Measurements from ENCODE around the gene DUSP18.
A peak's percentile ranks its signal among the peaks of the same experiment; 100 is the strongest.
"Not testable (repeated sequence)": the region's sequence is repeated elsewhere in the genome, so short reads cannot be mapped to it uniquely, and the experiment has no call there.

DUSP18 gene

GRCh38 chr22:30667494-30668385, at the start of gene DUSP18:
TSS of gene DUSP18 (minus strand) at chr22:30667875. CDS start at chr22:30664003, 3,872 bp downstream.
- DNase-seq = peak; percentile 2

DNA sequence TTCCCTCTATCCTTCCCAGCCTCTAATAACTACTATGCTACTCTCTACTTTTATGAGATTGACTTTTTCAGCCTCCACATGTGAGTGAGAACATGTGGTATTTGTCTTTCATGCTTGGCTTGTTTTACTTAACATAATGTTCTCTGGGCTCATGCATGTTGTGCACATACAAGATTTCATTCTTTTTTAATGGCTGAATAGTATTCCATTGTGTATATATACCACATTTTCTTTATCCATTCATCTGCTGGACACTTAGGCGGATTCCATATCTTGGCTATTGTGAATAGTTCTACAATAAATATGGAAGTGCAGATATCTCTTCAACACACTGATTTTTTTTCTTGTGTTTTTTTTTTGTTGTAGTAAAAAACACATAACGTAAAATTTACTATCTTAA, 46.4 kb upstream of the DUSP18 start:
- no peak for DNase-seq

DNA sequence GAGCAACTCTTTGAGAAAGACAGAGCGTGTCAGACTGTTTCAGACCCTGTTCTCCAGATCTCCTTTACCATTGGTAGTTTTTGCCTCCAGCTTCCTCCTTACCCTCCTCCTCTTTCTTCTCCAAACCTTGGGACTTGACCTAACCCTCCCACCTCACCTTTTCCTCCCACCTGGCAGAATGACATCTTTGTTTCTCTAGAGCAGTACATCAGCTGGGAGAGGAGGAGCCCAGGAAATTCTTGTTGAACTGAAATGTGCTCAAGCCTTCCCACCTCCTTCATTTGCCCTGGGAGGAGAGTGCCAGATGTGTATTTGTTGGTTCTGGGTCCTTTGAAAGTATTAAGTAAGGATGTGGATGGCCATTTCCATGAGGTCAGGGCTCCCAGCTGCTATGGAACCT, 44.4 kb upstream of the DUSP18 start:
- DNase-seq = no peak

GRCh38 chr22:30709980-30710379, 42.3 kb upstream of the DUSP18 start:
- not testable (repeated sequence) for DNase-seq

- no peak for DNase-seq
These were observed 38.3 kb upstream of the DUSP18 start for GRCh38 chr22:30705710-30706651.

DNA sequence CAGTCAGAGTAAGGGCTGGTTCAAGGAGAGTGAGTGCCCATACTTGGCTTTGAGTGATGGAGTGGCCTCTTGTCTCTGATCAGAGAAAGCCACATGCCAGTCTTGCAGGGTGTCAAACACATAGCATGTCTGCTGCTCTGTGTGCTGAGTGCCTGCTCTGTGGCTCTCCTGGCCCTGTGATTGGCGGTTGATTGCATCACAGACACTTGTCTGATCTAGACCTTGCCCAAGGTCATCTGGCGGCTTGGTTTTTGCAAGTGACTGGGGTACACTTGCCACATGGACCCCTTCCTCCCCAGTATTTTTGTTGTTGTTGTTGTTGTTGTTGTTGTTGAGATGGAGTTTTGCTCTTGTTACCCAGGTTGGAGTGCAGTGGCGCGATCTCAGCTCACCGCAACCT, 37.3 kb upstream of the DUSP18 start:
- DNase-seq = no peak

GRCh38 chr22:30702856-30703255, 35.2 kb upstream of the DUSP18 start:
- no peak for DNase-seq

GRCh38 chr22:30701872-30702271, 34.2 kb upstream of the DUSP18 start:
- DNase-seq = no peak

DNA sequence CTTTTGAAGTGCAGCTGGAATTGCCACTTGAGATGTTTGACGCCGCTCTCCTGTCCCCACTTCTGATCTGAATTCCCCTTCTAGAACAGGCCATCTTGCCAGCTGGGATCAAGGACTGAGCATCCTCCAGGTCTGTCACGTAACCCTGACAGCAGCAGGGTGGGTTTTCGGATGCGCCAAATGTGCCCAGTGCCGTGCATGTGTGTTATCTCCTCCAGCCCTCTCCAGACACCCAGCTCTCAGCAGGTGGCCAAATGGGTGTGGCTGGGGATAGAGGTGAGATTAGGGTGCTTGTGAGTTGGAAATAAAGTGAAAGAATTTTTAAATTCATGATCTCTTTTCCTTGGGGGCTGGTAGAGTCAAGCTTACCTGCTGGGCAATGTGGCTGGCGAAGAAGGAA, 30.3 kb upstream of the DUSP18 start:
- no peak for DNase-seq

GRCh38 chr22:30695871-30696655, 28.4 kb upstream of the DUSP18 start:
- DNase-seq = no peak

DNA sequence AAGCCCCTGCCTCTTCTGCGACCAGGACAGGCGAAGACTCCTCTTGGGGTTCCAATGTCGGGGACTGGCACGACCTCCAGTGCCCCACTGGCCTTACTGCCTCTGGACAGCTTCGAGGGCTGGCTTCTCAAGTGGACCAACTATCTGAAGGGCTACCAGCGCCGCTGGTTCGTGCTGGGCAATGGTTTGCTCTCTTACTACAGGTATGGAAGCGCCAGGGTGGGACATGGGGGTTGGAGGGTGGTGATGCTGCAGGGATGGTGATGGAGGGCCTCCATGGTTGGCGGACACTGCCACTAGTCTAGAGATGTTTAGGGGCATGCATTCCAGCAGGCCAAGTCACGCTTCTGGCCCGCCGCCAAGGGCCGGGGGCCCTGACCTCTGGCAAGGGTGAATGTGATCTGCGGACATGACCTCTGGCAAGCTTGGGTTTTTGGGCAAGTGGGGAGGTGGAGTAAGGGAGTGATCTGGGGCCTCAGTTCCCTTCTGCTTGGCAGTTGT, 27.7 kb upstream of the DUSP18 start:
- DNase-seq = no peak

DNA sequence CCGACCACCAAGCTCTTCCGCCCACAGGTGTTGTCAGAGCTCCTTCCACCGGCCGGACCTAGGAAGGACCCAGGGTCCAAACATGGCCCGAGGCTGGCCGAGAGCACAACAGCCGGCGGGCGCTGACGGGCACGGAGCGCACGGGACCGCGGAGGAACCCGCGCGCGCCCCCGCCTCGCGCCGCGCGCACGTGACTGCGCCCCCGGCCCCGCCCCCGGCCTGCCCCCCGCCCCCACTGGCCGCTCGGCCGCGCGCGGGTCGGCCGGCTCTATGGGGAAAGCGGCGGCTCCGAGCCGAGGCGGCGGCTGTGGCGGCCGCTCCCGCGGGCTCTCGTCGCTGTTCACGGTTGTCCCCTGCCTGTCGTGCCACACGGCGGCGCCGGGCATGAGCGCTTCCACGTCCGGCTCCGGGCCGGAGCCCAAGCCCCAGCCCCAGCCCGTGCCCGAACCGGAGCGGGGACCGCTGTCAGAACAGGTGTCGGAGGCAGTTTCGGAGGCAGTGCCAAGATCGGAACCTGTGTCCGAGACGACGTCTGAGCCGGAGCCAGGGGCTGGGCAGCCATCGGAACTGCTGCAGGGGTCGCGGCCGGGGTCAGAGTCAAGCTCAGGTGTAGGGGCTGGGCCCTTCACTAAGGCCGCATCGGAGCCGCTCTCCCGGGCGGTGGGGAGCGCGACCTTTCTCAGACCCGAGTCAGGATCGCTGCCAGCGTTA, 27.1 kb upstream of the DUSP18 start, which contains the start of gene OSBP2:
TSS of gene OSBP2 (plus strand) at position 235 of the 711 bp plus-strand sequence. CDS start at position 271, 36 bp downstream.
- DNase-seq = no peak

DNA sequence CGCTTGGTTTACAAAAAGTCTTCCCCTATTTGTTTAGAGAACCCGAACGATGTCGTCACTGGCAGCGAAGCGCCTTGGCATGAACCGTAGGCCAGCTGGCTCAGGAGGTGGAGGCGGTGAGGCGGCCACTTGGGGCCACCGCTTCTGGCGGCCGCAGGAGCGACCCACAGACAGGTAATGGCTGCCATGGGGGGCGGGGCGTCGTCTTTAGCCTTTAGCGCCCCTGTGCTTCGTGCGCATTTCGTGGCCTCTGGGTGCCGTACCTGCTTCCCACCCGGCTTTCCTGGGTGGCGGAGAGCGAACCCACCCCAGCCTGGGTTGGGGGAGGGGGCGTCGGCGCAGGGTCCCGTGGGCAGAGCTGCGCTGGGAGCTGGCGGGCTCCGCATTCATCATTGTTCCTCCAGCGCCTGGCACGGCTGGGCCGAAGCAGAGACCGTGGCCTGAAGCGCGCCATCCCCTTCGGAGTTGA, 26.5 kb upstream of the DUSP18 start:
- no peak for DNase-seq

DNA sequence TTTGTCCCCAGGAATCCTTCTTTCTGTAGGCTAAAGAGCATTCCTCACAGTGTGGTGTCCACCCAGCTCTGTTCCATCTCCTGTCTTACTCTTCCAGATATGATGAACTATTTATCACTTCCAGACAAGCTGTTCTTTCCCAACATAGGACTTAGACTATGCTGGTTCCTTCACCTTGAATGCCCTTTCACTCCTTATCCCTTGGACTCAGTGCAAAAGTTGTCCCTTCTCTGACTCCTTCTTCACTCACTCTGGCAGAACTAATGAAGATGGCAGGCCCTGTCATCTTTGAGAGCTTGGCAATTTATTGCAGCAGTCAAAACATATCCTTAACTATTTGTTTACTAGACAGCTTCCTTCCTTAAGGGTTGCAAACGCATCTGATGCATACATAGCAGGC, 23.5 kb upstream of the DUSP18 start:
- DNase-seq = no peak

DNA sequence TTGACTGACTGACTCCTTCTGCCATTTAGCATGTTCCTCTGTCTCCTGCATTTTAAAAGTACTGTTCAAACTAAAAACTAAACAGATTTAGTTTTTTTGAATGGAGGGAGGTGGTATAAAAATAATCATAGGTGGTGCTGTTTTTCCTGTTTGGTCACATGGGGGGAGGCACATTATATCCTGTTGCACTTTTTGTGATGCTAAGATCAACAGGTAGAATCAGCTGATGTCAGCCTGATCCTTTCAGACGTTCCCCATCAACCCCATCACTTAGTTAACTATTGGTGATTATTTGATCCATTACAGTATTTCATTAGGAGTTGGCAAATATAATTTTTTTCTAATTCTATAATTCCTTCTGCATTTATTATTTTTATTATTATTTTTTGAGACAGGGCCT, 21.9 kb upstream of the DUSP18 start:
- DNase-seq = no peak

GRCh38 chr22:30687358-30687757, 19.7 kb upstream of the DUSP18 start:
- no peak for DNase-seq

GRCh38 chr22:30685178-30685577, 17.5 kb upstream of the DUSP18 start:
- no peak for DNase-seq

DNA sequence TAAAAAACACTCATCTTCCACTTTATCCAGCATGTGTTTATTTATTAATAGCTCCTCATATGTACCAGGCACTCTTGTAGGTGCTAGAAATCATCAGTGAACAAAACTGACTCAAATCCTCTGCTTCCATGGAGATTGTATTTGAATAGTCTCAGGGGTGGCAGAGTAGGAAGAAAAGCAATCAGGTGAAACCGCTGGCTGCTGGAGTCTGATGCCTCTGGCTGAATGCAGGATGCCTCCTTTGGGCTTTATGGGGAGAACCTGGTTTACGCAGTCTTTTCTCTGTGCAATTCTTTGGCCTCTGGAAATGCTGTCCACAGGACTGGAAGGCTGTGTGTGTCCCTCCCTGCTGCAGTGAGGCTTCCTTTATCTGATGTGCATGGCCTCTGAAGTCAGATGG, 14.2 kb upstream of the DUSP18 start:
- DNase-seq = no peak

DNA sequence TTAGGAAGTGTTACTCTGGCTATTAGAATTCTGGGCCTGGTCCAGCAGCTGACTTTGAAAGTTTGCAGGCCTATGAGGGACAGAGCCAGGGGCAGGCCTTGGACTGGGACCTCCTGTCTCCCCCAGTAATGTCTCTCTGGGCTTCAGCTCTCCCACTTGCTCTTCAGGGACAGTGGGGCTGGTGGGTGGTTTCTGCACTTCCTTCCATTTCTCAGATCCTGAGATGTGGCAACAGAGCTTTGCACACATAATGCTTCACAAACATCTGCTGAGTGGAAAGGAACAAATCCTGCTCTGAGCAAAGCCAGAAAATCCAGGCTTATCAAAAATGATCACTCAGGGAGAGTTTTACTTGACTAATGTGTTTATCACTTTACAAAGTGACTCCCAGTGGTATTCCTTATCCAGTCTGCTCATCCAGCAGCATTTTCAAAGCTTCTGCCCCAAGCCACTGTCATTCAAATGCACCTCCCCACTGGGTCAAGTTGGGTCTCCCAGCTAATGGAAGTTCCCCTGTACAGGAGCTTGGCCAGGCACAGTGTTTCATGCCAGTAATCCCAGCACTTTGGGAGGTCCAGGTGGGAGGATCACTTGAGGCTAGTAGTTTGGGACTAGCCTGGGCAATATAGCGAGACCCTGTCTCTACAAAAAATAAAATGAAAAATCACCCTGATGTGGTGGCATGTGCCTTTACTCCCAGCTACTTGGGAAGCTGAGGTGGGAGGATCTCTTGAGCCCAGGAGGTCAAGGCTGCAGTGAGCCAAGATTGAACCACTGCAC, 13.5 kb upstream of the DUSP18 start:
- DNase-seq = no peak

GRCh38 chr22:30679895-30680690, 12.4 kb upstream of the DUSP18 start:
- DNase-seq = not testable (repeated sequence)
